ENCODE results near the gene TFAP2D. TPM values are rescaled to one million over a fixed set of nuclear protein-coding genes. Genes with fewer than 3 reads are reported as not detected.

The TFAP2D gene
- total RNA-seq (2014; rRNA removed; shearing (Covaris generic); ENCODE audit: low replicate concordance): not detected in 2 replicates

- H3K36me3 ChIP-seq: no peaks in the 10 kb centered on the region
- H3K9me3 ChIP-seq: no peaks in the 10 kb centered on the region
- H3K27me3 ChIP-seq: peaks cover 9% of the 10 kb centered on the region
- H3K4me3 ChIP-seq: no peak within 1 kb of the TSS
- no peak for DNase-seq
These were observed at the start of gene TFAP2D for GRCh38 chr6:50713226-50713625. TFAP2D (plus strand) TSS chr6:50713526; CDS start chr6:50714056, 530 bp downstream.

- no peak overlapping the region for H3K4me3 ChIP-seq
- no peaks in the 10 kb centered on the region for H3K36me3 ChIP-seq
- no peaks in the 10 kb centered on the region for H3K27me3 ChIP-seq
- no peaks in the 10 kb centered on the region for H3K9me3 ChIP-seq
- DNase-seq: no peak
These were observed 49.5 kb upstream of the TFAP2D start for GRCh38 chr6:50663806-50664205.

GRCh38 chr6:50666089-50666488 lies 47.2 kb upstream of the TFAP2D start:
- Histone ChIP-seq H3K36me3 (no peaks in the 10 kb centered on the region), H3K27me3 (no peaks in the 10 kb centered on the region), H3K9me3 (no peaks in the 10 kb centered on the region), H3K4me3 (no peak overlapping the region)
- no peak for DNase-seq

GRCh38 chr6:50681213-50681824 lies 32.0 kb upstream of the TFAP2D start:
- Histone ChIP-seq H3K4me3 (no peak overlapping the region), H3K9me3 (no peaks in the 10 kb centered on the region), H3K27me3 (no peaks in the 10 kb centered on the region), H3K36me3 (no peaks in the 10 kb centered on the region)
- no peak for DNase-seq

- Histone ChIP-seq H3K36me3 (no peaks in the 10 kb centered on the region), H3K9me3 (no peaks in the 10 kb centered on the region), H3K4me3 (no peak overlapping the region), H3K27me3 (no peaks in the 10 kb centered on the region)
- DNase-seq: no peak
These were observed 24.1 kb upstream of the TFAP2D start for GRCh38 chr6:50689210-50689609.

- H3K4me3 ChIP-seq: no peak overlapping the region
- DNase-seq: no peak
- H3K36me3 ChIP-seq: no peaks in the 10 kb centered on the region
- H3K27me3 ChIP-seq: no peaks in the 10 kb centered on the region
- no peaks in the 10 kb centered on the region for H3K9me3 ChIP-seq
These were observed 21.4 kb upstream of the TFAP2D start for GRCh38 chr6:50691814-50692495.

GRCh38 chr6:50698546-50698945 lies 14.8 kb upstream of the TFAP2D start:
- no peak for DNase-seq
- H3K36me3 ChIP-seq: no peaks in the 10 kb centered on the region
- H3K27me3 ChIP-seq: no peaks in the 10 kb centered on the region
- H3K9me3 ChIP-seq: no peaks in the 10 kb centered on the region
- no peak overlapping the region for H3K4me3 ChIP-seq

GRCh38 chr6:50699051-50699775 lies 14.1 kb upstream of the TFAP2D start:
- Histone ChIP-seq H3K4me3 (no peak overlapping the region), H3K36me3 (no peaks in the 10 kb centered on the region), H3K9me3 (no peaks in the 10 kb centered on the region), H3K27me3 (no peaks in the 10 kb centered on the region)
- DNase-seq: no peak

- no peak for DNase-seq
- no peaks in the 10 kb centered on the region for H3K9me3 ChIP-seq
- no peaks in the 10 kb centered on the region for H3K36me3 ChIP-seq
These were observed 6.8 kb upstream of the TFAP2D start for GRCh38 chr6:50706575-50706974.

GRCh38 chr6:50707191-50707590 lies 6.1 kb upstream of the TFAP2D start:
- no peak for DNase-seq
- Histone ChIP-seq H3K36me3 (no peaks in the 10 kb centered on the region), H3K4me3 (no peak overlapping the region), H3K9me3 (no peaks in the 10 kb centered on the region), H3K27me3 (no peaks in the 10 kb centered on the region; the same call in 1 of the 2 replicates)

More at GRCh38 chr6:50706575-50706974, 6.8 kb upstream of the TFAP2D start:
- no peaks in the 10 kb centered on the region; the same call in 1 of the 2 replicates for H3K27me3 ChIP-seq
- H3K4me3 ChIP-seq: no peak overlapping the region

- Histone ChIP-seq H3K36me3 (no peaks in the 10 kb centered on the region), H3K4me3 (no peak overlapping the region), H3K9me3 (no peaks in the 10 kb centered on the region), H3K27me3 (no peaks in the 10 kb centered on the region; the same call in 1 of the 2 replicates)
- peak; percentile 73 for DNase-seq
These were observed 5.5 kb upstream of the TFAP2D start for GRCh38 chr6:50707652-50708300.

- no peaks in the 10 kb centered on the region; the same call in 1 of the 2 replicates for H3K27me3 ChIP-seq
- H3K36me3 ChIP-seq: no peaks in the 10 kb centered on the region
- H3K9me3 ChIP-seq: no peaks in the 10 kb centered on the region
- DNase-seq: no peak
- H3K4me3 ChIP-seq: no peak overlapping the region
These were observed 4.5 kb upstream of the TFAP2D start for GRCh38 chr6:50708664-50709365.

GRCh38 chr6:50709366-50709734 lies 4.0 kb upstream of the TFAP2D start:
- Histone ChIP-seq H3K4me3 (no peak overlapping the region), H3K9me3 (no peaks in the 10 kb centered on the region), H3K27me3 (peaks cover 2% of the 10 kb centered on the region), H3K36me3 (no peaks in the 10 kb centered on the region)
- DNase-seq: no peak

- H3K9me3 ChIP-seq: no peaks in the 10 kb centered on the region
- H3K4me3 ChIP-seq: no peak overlapping the region
- H3K36me3 ChIP-seq: no peaks in the 10 kb centered on the region
- DNase-seq: no peak
- peaks cover 9% of the 10 kb centered on the region for H3K27me3 ChIP-seq
These were observed 1.6 kb upstream of the TFAP2D start for GRCh38 chr6:50711686-50712085.

- Histone ChIP-seq H3K4me3 (no peak overlapping the region), H3K27me3 (peaks cover 9% of the 10 kb centered on the region), H3K36me3 (no peaks in the 10 kb centered on the region), H3K9me3 (no peaks in the 10 kb centered on the region)
- no peak for DNase-seq
These were observed 1.0 kb upstream of the TFAP2D start for GRCh38 chr6:50712291-50712690.

GRCh38 chr6:50713977-50714486 lies 706 bp downstream of the TFAP2D start:
- Histone ChIP-seq H3K27me3 (peaks cover 9% of the 10 kb centered on the region), H3K4me3 (no peak overlapping the region), H3K9me3 (no peaks in the 10 kb centered on the region), H3K36me3 (no peaks in the 10 kb centered on the region)
- DNase-seq: no peak

Data from MG63 (cell line).